PC-3 (cell line): ENCODE measurements around the gene EHMT1.

ENCODE experiments used
- EZH2 ChIP-seq: fragments of 300-600 bp; sonication (generic); IDR thresholded peaks from one replicate; pipeline ENCODE4 v1.6.1; 2017; ENCODE audit warnings: antibody characterized with exemption, mild to moderate bottlenecking, low read length; ENCODE audit not compliant: unreplicated experiment
- EZH2phosphoT487 ChIP-seq: fragments of 300-600 bp; sonication (generic); IDR thresholded peaks from 2 replicates; pipeline ENCODE4 v1.6.1; 2018; ENCODE audit warnings: mild to moderate bottlenecking, antibody characterized with exemption, low read length, borderline replicate concordance
- TF ChIP-seq, protein P1 (sequence below): fragments of 300-600 bp; sonication (generic); conservative IDR thresholded peaks from 2 replicates; pipeline ENCODE4 v1.5.1; 2017; ENCODE audit warnings: antibody characterized with exemption, low read depth, mild to moderate bottlenecking, low read length

DNA sequence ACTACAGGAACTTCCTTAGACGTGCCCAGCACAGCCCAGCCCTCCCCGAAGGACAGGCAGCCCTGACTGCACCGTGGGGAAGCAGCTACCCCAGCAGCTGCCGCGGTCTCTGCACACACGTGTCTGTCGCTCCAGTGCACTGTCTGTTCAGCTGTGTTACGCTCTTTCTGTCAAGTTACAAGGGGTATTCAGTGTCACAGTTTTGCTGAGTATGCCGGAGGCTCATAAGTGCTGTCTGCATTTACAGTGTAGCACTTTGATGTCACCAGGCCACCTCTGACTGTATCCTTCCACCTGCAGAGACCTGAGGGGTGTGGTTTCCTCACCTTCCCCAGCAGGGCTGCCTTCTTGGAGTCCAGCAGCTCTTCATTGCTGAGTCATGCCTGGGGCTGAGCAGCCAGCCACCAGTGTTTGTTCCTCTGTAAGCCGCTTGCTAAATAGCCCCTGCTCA, 126.8 kb downstream of the EHMT1 start:
- TF ChIP-seq EZH2 = no peak
- TF ChIP-seq, protein P1, sequence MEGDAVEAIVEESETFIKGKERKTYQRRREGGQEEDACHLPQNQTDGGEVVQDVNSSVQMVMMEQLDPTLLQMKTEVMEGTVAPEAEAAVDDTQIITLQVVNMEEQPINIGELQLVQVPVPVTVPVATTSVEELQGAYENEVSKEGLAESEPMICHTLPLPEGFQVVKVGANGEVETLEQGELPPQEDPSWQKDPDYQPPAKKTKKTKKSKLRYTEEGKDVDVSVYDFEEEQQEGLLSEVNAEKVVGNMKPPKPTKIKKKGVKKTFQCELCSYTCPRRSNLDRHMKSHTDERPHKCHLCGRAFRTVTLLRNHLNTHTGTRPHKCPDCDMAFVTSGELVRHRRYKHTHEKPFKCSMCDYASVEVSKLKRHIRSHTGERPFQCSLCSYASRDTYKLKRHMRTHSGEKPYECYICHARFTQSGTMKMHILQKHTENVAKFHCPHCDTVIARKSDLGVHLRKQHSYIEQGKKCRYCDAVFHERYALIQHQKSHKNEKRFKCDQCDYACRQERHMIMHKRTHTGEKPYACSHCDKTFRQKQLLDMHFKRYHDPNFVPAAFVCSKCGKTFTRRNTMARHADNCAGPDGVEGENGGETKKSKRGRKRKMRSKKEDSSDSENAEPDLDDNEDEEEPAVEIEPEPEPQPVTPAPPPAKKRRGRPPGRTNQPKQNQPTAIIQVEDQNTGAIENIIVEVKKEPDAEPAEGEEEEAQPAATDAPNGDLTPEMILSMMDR = no peak
- TF ChIP-seq EZH2phosphoT487 = no peak
